ENCODE measurements around the gene DHRS9.

DNA sequence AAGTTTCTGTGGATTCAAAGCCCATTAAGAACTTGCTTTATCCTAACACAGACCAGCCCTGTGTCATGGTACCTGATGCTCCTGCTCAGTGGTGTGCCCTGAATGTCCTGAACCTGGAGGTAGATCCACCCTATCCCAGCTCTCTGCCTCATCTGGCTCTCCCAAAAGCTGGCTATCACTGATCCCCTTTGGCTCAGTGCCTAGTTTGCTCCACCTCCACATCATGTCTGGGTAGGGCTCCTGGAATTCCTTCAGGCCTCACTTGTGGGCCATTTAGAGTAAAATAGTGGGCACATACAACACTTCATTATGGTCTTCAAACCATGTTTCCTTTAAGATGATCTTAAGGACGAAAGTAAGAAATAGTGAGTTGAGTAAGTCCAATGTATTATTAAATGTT is 33.5 kb upstream of the DHRS9 start:
- TF ChIP-seq, protein P1, sequence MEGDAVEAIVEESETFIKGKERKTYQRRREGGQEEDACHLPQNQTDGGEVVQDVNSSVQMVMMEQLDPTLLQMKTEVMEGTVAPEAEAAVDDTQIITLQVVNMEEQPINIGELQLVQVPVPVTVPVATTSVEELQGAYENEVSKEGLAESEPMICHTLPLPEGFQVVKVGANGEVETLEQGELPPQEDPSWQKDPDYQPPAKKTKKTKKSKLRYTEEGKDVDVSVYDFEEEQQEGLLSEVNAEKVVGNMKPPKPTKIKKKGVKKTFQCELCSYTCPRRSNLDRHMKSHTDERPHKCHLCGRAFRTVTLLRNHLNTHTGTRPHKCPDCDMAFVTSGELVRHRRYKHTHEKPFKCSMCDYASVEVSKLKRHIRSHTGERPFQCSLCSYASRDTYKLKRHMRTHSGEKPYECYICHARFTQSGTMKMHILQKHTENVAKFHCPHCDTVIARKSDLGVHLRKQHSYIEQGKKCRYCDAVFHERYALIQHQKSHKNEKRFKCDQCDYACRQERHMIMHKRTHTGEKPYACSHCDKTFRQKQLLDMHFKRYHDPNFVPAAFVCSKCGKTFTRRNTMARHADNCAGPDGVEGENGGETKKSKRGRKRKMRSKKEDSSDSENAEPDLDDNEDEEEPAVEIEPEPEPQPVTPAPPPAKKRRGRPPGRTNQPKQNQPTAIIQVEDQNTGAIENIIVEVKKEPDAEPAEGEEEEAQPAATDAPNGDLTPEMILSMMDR (conservative IDR thresholded peaks at IDR 0.05; ENCODE audit: low read depth, low read length): no peak
- no peak for TF ChIP-seq EZH2 (IDR thresholded peaks at IDR 0.05; ENCODE audit: low read length, unreplicated experiment)
